PC-3 (cell line): ENCODE results near the gene THEM4. TPM values are rescaled to one million over a fixed set of nuclear protein-coding genes. Genes with fewer than 3 reads are reported as not detected.

Experiments
- ATAC-seq: fragments of 200-7000 bp; cut with Tn5 transposase; 2 replicates; pipeline ENCODE4 v1.9.1; 2020; ENCODE audit warnings: mild to moderate bottlenecking, moderate library complexity
- BruUV-seq: library from RNA; stranded (reverse); fragments of 400-500 nt; replicated peaks from 2 replicates; lab custom pipeline; 2021; lab: Mats Ljungman, UMichigan
- CTCF ChIA-PET: fragments of 300-600 bp; sonication (Branson Sonifier 250); formaldehyde crosslinking; loops from one replicate; lab custom pipeline; 2022; ENCODE audit warnings: antibody characterized with exemption; lab: Charles Lee
- POLR2A ChIA-PET: fragments of 300-600 bp; sonication (Branson Sonifier 250); formaldehyde crosslinking; loops from one replicate; lab custom pipeline; 2022; ENCODE audit warnings: antibody characterized with exemption; ENCODE audit not compliant: unreplicated experiment; lab: Charles Lee
- DNase-seq: peaks from one replicate; pipeline ENCODE4 v3.0.0-alpha.2; 2015
- H2AFZ ChIP-seq: fragments of 300-600 bp; sonication (generic); 2 replicates; pipeline ENCODE4 v1.6.0; 2016; ENCODE audit warnings: antibody characterized with exemption, low read length
- H3F3A ChIP-seq: fragments of 300-600 bp; sonication (generic); one replicate; pipeline ENCODE4 v1.6.0; 2017; ENCODE audit warnings: antibody characterized with exemption, low read length, control low read depth, mild to moderate bottlenecking; ENCODE audit not compliant: unreplicated experiment
- H3K27ac ChIP-seq: fragments of 300-600 bp; sonication (generic); 2 replicates; pipeline ENCODE4 v1.5.1; 2016; ENCODE audit warnings: mild to moderate bottlenecking, low read length
- H3K27me3 ChIP-seq: fragments of 300-600 bp; sonication (generic); 2 replicates; pipeline ENCODE4 v1.6.1; 2016; ENCODE audit warnings: low read length, mixed read lengths
- H3K36me3 ChIP-seq: fragments of 300-600 bp; sonication (generic); 2 replicates; pipeline ENCODE4 v1.6.1; 2016; ENCODE audit warnings: low read depth, mixed run types, low read length, mixed read lengths
- H3K4me1 ChIP-seq: fragments of 300-600 bp; sonication (generic); 2 replicates; pipeline ENCODE4 v1.5.1; 2016; ENCODE audit warnings: low read length; ENCODE audit not compliant: insufficient read depth
- H3K4me2 ChIP-seq: fragments of 300-600 bp; sonication (generic); 2 replicates; pipeline ENCODE4 v1.6.0; 2016; ENCODE audit warnings: low read length
- H3K4me3 ChIP-seq: fragments of 300-600 bp; sonication (generic); 2 replicates; pipeline ENCODE4 v1.5.1; 2016; ENCODE audit warnings: mild to moderate bottlenecking, low read length, mixed read lengths
- H3K79me2 ChIP-seq: fragments of 300-600 bp; sonication (generic); 2 replicates; pipeline ENCODE4 v1.6.1; 2017; ENCODE audit warnings: low read length, mixed read lengths
- H3K9ac ChIP-seq: fragments of 300-600 bp; sonication (generic); 2 replicates; pipeline ENCODE4 v1.6.0; 2016; ENCODE audit warnings: mild to moderate bottlenecking, low read length
- H3K9me2 ChIP-seq: fragments of 300-600 bp; sonication (generic); replicated peaks from 2 replicates; pipeline ENCODE4 v1.6.1; 2016; ENCODE audit warnings: mixed run types, low read length, mixed read lengths
- H3K9me3 ChIP-seq: fragments of 300-600 bp; sonication (generic); 2 replicates; pipeline ENCODE4 v1.6.1; 2016; ENCODE audit warnings: low read length, mixed read lengths
- H4K20me1 ChIP-seq: fragments of 300-600 bp; sonication (generic); 2 replicates; pipeline ENCODE4 v1.6.1; 2016; ENCODE audit warnings: low read length, mixed read lengths
- CTCF ChIP-seq: fragments of 300-600 bp; sonication (generic); conservative IDR thresholded peaks from 2 replicates; pipeline ENCODE4 v1.5.1; 2017; ENCODE audit warnings: antibody characterized with exemption, low read depth, mild to moderate bottlenecking, low read length
- EZH2 ChIP-seq: fragments of 300-600 bp; sonication (generic); IDR thresholded peaks from one replicate; pipeline ENCODE4 v1.6.1; 2017; ENCODE audit warnings: antibody characterized with exemption, mild to moderate bottlenecking, low read length; ENCODE audit not compliant: unreplicated experiment
- EZH2phosphoT487 ChIP-seq: fragments of 300-600 bp; sonication (generic); IDR thresholded peaks from 2 replicates; pipeline ENCODE4 v1.6.1; 2018; ENCODE audit warnings: mild to moderate bottlenecking, antibody characterized with exemption, low read length, borderline replicate concordance
- intact Hi-C: fragments of 100-400 bp; cut with micrococcal nuclease; formaldehyde crosslinking; loops from 2 replicates; pipeline ENCODE4 v1.9.0; 2023
- total RNA-seq: library from RNA; depleted of rRNA; stranded (reverse); fragments of >200 nt; gene quantifications from 2 replicates; pipeline ENCODE4 v1.2.3, GENCODE V29; 2014; rRNA removed

The THEM4 gene
- total RNA-seq, 1 experiment from 2014 or later: 18.1 TPM

DNA sequence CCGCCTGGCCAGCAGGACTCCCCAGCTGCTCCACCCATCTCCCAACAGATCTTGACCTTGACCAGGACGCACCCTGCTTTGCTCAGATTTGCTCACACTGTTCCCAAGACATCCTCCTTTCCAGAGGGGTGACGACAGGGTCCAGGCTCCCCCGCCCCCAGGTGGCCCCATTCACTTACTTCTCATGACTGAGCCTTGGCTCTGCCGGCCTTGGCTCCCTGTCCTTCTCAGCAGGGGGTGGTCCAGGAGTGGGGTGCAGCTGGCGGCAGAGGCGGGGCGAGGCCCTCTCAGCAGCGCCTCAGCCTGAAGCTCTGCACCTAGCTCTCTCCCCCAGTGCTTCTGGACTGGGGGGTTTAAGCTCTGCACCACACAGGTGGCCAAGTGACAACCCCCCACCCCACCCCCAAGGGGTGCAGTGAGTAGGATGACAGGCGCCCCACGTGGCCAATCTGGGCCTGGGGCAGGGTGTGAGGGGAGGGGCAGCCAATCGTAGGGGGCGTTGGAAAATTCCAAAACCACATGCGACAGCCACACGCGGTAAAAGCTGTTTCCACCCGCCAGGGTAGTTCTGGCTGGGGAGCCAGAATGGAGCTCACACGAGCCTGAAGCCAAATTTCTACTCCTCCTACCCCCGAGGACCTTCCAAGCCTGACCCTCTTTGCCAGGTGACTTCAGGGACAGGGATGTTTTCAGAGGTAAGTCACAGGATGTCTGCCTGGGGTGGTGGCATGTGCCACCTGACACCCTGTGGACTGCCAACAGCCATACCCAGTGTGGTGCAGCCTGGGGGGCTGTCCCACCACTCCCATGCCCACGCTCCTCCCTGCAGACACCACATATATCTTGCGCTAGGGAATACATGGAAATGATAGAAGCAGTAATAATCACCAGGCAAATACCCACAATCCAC is 83.3 kb downstream of the THEM4 start:
- Histone ChIP-seq H3K9ac (no peak overlapping the region), H2AFZ (no peak overlapping the region), H3K27me3 (no peaks in the 10 kb centered on the region), H4K20me1 (no peaks in the 10 kb centered on the region), H3K9me2 (no peaks in the 10 kb centered on the region), H3K9me3 (no peaks in the 10 kb centered on the region), H3K4me1 (no peaks in the 10 kb centered on the region; the same call in 1 of the 2 replicates), H3K27ac (no peak overlapping the region), H3K79me2 (no peaks in the 10 kb centered on the region), H3K36me3 (no peaks in the 10 kb centered on the region), H3F3A (no peaks in the 10 kb centered on the region), H3K4me2 (no peak overlapping the region), H3K4me3 (no peak overlapping the region)
- no TSS peak for BruUV-seq
- intact Hi-C loops: no loop called here
- DNase-seq (no peak), ATAC-seq (no peak)
- TF ChIP-seq EZH2 (no peak), EZH2phosphoT487 (no peak), CTCF (no peak)
- CTCF ChIA-PET: no interaction called here
- POLR2A ChIA-PET: no interaction called here

GRCh38 chr1:151825204-151825603 is 84.1 kb downstream of the THEM4 start:
- no peaks in the 10 kb centered on the region for H3K27me3 ChIP-seq
- H3K4me1 ChIP-seq: peaks cover 4% of the 10 kb centered on the region; the same call in 1 of the 2 replicates
- ChIA-PET CTCF (no interaction called here), POLR2A (no interaction called here)
- no peak for ATAC-seq
- H3K36me3 ChIP-seq: no peaks in the 10 kb centered on the region
- no peaks in the 10 kb centered on the region for H3K79me2 ChIP-seq
- no peak overlapping the region for H2AFZ ChIP-seq
- H3K9me2 ChIP-seq: no peaks in the 10 kb centered on the region
- TF ChIP-seq EZH2phosphoT487: no peak
- no peak for TF ChIP-seq CTCF
- no peak for TF ChIP-seq EZH2
- H3K27ac ChIP-seq: no peak overlapping the region
- H3K4me2 ChIP-seq: no peak overlapping the region
- no peaks in the 10 kb centered on the region for H3K9me3 ChIP-seq
- no TSS peak for BruUV-seq
- H3K4me3 ChIP-seq: no peak overlapping the region
- no peaks in the 10 kb centered on the region for H3F3A ChIP-seq
- intact Hi-C loops: no loop called here
- DNase-seq: no peak
- H3K9ac ChIP-seq: no peak overlapping the region
- H4K20me1 ChIP-seq: no peaks in the 10 kb centered on the region

Other genes starting within 250 kb of the THEM4 start
- 0.07 TPM in 1 of 2 replicates, not detected in the other for gene CELF3, start 192.7 kb downstream of the THEM4 start, total RNA-seq
- gene RIIAD1, start 188.0 kb downstream of the THEM4 start, total RNA-seq: not detected in 2 replicates
- gene MRPL9, start 146.0 kb downstream of the THEM4 start, total RNA-seq: 229 and 260 TPM in 2 replicates
- gene TDRKH, start 119.0 kb downstream of the THEM4 start, total RNA-seq: 15.2 and 15.6 TPM in 2 replicates
- not detected in 2 replicates for gene LINGO4, start 104.1 kb downstream of the THEM4 start, total RNA-seq
- 0.26 TPM in 1 of 2 replicates, not detected in the other for gene RORC, start 77.7 kb downstream of the THEM4 start, total RNA-seq
- gene C2CD4D, start 69.7 kb downstream of the THEM4 start, total RNA-seq: 0.58 and 2.8 TPM in 2 replicates
- not detected in 2 replicates for gene THEM5, start 55.8 kb downstream of the THEM4 start, total RNA-seq
- 349 and 400 TPM in 2 replicates for gene S100A10, start 84.3 kb upstream of the THEM4 start, total RNA-seq
- 443 and 541 TPM in 2 replicates for gene S100A11, start 127.5 kb upstream of the THEM4 start, total RNA-seq
- not detected in 2 replicates for gene TCHHL1, start 179.6 kb upstream of the THEM4 start, total RNA-seq
- not detected in 2 replicates for gene TCHH, start 205.9 kb upstream of the THEM4 start, total RNA-seq
- not detected in 2 replicates for gene RPTN, start 249.7 kb upstream of the THEM4 start, total RNA-seq